Neutrophil (primary cell): ENCODE data around the gene IL9R.
"Not testable (repeated sequence)": the region's sequence is repeated elsewhere in the genome, so short reads cannot be mapped to it uniquely, and the experiment has no call there.

Experiments used
- H3K27ac ChIP-seq: fragments of 200-600 bp; sonication (generic); 2 replicates; pipeline ENCODE4 v1.5.1; 2016; ENCODE audit warnings: mild to moderate bottlenecking, moderate library complexity
- H3K27me3 ChIP-seq: fragments of 200-600 bp; sonication (generic); 2 replicates; pipeline ENCODE4 v1.6.0; 2016; ENCODE audit warnings: mild to moderate bottlenecking
- H3K36me3 ChIP-seq: fragments of 200-600 bp; sonication (generic); 2 replicates; pipeline ENCODE4 v1.5.1; 2017
- H3K4me1 ChIP-seq, 2 experiments: fragments of 200-600 bp in 1 of 2; sonication (generic) in 1 of 2; 1 replicate in 1 of 2; 2 replicates in 1 of 2; pipeline versions ENCODE4 v1.5.1 to v1.6.1; 2013 to 2016; ENCODE audit warnings: low read depth in 1 of 2, low read length in 1 of 2, mild to moderate bottlenecking in 1 of 2, moderate library complexity in 1 of 2; ENCODE audit not compliant: control insufficient read depth in 1 of 2, insufficient read depth in 1 of 2
- H3K4me3 ChIP-seq, 2 experiments: fragments of 200-600 bp in 1 of 2; sonication (generic) in 1 of 2; 1 replicate in 1 of 2; 2 replicates in 1 of 2; pipeline ENCODE4 v1.5.1; 2013 to 2016; ENCODE audit warnings: low read depth in 1 of 2, low read length in 1 of 2, mild to moderate bottlenecking in 1 of 2, moderate library complexity in 1 of 2
- H3K9me3 ChIP-seq: fragments of 200-600 bp; sonication (generic); 2 replicates; pipeline ENCODE4 v1.5.1; 2016
- TF ChIP-seq, protein P1 (sequence below): fragments of 200-600 bp; sonication (generic); IDR thresholded peaks from 2 replicates; pipeline ENCODE4 v1.5.1; 2016; ENCODE audit warnings: antibody characterized with exemption

The IL9R gene

DNA sequence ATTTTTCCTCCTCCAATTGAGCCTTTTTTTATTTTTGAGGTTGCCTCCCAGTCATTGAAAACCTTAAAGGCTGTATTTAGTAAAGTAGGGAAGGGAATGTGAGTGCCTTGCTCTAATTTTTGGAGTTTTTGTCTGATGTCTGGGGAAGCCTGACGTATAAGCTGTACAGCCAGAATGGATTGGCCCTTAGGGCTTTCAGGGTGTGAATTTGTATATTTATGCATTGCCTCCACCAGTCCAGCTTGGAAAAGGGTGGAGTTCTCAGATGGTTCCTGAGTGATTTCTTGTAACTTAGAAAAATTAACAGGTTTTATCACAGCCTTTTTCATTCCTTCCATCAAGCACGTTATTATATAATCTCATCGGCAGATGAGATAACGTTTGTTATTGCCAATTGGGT is 8.6 kb upstream of the IL9R start:
- no peaks in the 10 kb centered on the region for H3K9me3 ChIP-seq

DNA sequence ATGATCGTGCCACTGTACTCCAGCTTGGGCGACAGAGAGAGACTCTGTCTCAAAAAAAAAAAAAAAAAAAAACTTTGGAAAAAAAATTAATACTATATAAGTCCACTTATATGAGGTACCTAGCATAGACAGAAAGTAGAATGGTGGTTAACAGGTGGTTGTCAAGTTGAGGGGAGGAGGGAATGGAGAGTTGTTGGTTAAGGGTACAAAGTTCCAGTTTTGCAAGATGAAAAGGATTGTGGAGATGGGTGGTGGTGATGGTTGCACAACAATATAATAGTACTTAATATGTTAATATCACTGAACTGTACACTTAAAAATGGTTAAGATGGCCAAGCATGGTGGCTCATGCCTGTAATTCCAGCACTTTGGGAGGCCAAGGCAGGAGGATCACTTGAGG is 4.1 kb upstream of the IL9R start:
- no peaks in the 10 kb centered on the region for H3K4me1 ChIP-seq
- no peaks in the 10 kb centered on the region for H3K36me3 ChIP-seq
- no peaks in the 10 kb centered on the region for H3K9me3 ChIP-seq
- no peak overlapping the region for H3K27ac ChIP-seq
- TF ChIP-seq, protein P1, sequence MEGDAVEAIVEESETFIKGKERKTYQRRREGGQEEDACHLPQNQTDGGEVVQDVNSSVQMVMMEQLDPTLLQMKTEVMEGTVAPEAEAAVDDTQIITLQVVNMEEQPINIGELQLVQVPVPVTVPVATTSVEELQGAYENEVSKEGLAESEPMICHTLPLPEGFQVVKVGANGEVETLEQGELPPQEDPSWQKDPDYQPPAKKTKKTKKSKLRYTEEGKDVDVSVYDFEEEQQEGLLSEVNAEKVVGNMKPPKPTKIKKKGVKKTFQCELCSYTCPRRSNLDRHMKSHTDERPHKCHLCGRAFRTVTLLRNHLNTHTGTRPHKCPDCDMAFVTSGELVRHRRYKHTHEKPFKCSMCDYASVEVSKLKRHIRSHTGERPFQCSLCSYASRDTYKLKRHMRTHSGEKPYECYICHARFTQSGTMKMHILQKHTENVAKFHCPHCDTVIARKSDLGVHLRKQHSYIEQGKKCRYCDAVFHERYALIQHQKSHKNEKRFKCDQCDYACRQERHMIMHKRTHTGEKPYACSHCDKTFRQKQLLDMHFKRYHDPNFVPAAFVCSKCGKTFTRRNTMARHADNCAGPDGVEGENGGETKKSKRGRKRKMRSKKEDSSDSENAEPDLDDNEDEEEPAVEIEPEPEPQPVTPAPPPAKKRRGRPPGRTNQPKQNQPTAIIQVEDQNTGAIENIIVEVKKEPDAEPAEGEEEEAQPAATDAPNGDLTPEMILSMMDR, result no peak
- H3K4me3 ChIP-seq, result no peak overlapping the region
- no peaks in the 10 kb centered on the region for H3K27me3 ChIP-seq

More for the DNA sequence above, 8.6 kb upstream of the IL9R start:
- no peak overlapping the region for H3K4me3 ChIP-seq
- no peaks in the 10 kb centered on the region for H3K4me1 ChIP-seq
- TF ChIP-seq, protein P1, result no peak
- H3K27me3 ChIP-seq, result no peaks in the 10 kb centered on the region
- H3K36me3 ChIP-seq, result no peaks in the 10 kb centered on the region
- no peak overlapping the region for H3K27ac ChIP-seq

DNA sequence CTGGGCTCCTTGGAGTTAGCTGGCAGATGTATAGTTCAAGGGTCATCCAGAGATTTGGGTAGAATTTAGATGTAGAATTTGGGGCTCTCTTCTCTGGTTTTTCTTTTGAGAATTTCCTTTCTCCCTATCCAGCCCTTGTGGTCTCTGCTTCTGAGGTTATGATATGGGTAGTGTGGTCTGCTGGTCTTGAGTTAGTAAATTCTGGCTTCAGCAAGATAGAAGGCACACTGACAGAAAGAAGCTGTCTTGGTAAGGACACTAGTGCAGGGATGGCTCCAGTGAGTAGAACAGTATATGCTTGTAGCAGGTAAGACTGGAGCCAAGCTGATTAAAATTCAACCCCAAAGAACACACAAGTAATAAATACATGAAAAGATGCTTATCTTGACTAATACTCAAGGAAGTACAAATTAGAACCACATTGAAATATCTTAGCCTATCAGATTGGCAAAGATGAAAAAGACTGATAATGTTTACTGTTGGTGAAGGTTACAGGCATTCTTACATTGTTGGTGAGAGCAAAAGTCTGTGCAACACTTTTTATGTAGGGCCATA is 2.1 kb upstream of the IL9R start:
- Histone ChIP-seq H3K27me3 (no peaks in the 10 kb centered on the region), H3K9me3 (no peaks in the 10 kb centered on the region), H3K27ac (no peak overlapping the region), H3K4me1 (no peaks in the 10 kb centered on the region), H3K4me3 (no peak overlapping the region), H3K36me3 (no peaks in the 10 kb centered on the region)
- TF ChIP-seq, protein P1, result no peak

DNA sequence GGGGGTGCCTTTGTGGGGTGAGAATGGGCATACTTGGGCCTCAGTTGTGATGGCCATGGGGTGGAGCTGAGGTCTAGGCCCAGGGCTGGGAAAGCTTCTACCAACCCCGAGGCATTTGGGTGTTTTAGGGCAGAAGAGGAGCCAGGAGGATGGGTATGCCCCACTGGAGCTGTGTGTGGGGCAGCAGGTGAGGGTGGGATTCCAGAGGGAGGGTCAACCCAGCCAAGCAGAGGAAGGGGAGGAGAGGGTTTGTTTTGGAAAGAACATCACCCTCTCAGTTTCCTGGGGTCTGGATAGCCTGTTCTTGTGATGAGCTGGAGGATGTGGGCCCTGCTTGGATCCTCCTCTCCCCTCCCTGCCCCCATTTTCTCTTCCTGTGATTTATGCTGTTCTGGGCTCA is 620 bp downstream of the IL9R start:
- no peaks in the 10 kb centered on the region for H3K27me3 ChIP-seq
- H3K27ac ChIP-seq, result no peak overlapping the region
- no peaks in the 10 kb centered on the region for H3K36me3 ChIP-seq
- TF ChIP-seq, protein P1, result no peak
- H3K9me3 ChIP-seq, result no peaks in the 10 kb centered on the region
- no peaks in the 10 kb centered on the region for H3K4me1 ChIP-seq
- H3K4me3 ChIP-seq, result no peak overlapping the region

DNA sequence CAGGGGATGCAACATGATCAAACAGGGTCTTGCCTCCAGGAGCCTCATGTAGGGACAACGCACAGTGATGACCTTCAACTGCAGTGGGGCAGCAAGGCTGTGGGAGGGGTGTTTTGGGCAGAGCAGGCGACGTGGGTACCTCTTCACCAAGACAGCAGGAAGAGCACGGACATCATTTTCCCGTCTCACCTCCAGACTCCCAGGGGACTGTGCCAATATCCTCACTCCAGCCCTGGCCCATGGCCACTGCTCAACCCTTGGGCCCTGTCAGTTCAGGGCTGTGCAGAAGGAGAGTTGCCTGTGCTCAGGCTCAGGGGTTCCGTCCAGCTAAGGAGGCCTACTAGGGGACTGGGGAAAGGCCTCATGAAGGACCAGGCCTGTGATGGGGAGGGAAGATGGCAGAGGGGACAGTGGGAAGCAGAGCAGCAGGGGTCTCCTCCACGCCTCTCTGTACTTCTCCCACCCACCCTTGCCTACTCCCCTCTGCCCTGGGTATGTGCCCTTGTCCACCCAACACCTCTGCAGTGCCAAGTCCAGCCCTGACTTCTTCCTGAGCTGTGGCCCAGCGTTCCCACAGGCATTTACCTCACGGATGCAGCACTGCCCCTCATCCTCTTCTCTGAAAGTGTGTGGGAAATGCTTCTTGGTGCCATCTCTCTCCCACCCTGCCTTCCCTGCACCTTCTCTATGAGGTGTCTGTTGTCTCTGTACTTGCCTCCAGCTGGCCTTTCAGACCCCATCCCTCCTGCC is 1.4 kb downstream of the IL9R start:
- Histone ChIP-seq H3K36me3 (no peaks in the 10 kb centered on the region), H3K27ac (no peak overlapping the region), H3K4me1 (no peaks in the 10 kb centered on the region), H3K4me3 (no peak overlapping the region), H3K9me3 (no peaks in the 10 kb centered on the region), H3K27me3 (no peaks in the 10 kb centered on the region)
- TF ChIP-seq, protein P1, result no peak

DNA sequence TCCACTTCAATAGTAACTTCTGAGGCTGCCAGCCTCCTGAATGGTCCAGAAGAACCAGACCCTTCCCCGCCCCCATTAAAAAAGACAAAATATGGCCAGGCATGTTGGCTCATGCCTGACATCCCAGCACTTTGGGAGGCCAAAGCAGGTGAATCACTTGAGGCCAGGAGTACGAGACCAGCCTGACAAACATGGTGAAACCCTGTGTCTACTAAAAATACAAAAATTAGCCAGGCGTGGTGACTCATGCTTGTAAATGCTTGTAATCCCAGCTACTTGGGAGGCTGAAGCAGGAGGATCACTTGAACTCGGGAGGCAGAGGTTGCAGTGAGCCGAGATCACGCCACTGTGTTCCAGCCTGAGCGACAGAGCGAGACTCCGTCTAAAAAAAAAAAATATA is 2.3 kb downstream of the IL9R start:
- not testable (repeated sequence) for H3K9me3 ChIP-seq, H3K27ac ChIP-seq, H3K4me3 ChIP-seq, H3K36me3 ChIP-seq, H3K27me3 ChIP-seq, H3K4me1 ChIP-seq
